ENCODE data around the gene CYB561D1. TPM values are rescaled to one million over a fixed set of nuclear protein-coding genes. Genes with fewer than 3 reads are reported as not detected.

Gene CYB561D1
- total RNA-seq, 1 donor from 2014 or later = 7.8 TPM

GRCh38 chr1:109454497-109455133 is 39.3 kb upstream of the CYB561D1 start:
- Mint-ChIP-seq H3K4me1 (ENCODE audit: unreplicated experiment) (no peaks in the 10 kb centered on the region), H3K4me3 (ENCODE audit: unreplicated experiment) (no peak overlapping the region)
- no peak for TF ChIP-seq CTCF (IDR thresholded peaks at IDR 0.05; ENCODE audit: unreplicated experiment)

GRCh38 chr1:109457819-109458218 is 36.1 kb upstream of the CYB561D1 start:
- Mint-ChIP-seq H3K27ac (ENCODE audit: unreplicated experiment) (no peak overlapping the region), H3K4me3 (ENCODE audit: unreplicated experiment) (no peak overlapping the region), H3K4me1 (ENCODE audit: unreplicated experiment) (no peaks in the 10 kb centered on the region), H3K27me3 (ENCODE audit: unreplicated experiment) (no peaks in the 10 kb centered on the region), H3K9me3 (ENCODE audit: unreplicated experiment) (no peaks in the 10 kb centered on the region), H3K36me3 (ENCODE audit: low read depth, unreplicated experiment) (no peaks in the 10 kb centered on the region)
- TF ChIP-seq CTCF (IDR thresholded peaks at IDR 0.05; ENCODE audit: unreplicated experiment) = no peak
- no peak for DNase-seq (ENCODE audit: low spot score)

More at GRCh38 chr1:109454497-109455133, 39.3 kb upstream of the CYB561D1 start:
- H3K36me3 Mint-ChIP-seq (ENCODE audit: low read depth, unreplicated experiment) = no peaks in the 10 kb centered on the region
- no peak overlapping the region for H3K27ac Mint-ChIP-seq (ENCODE audit: unreplicated experiment)
- peaks cover 4% of the 10 kb centered on the region for H3K9me3 Mint-ChIP-seq (ENCODE audit: unreplicated experiment)
- DNase-seq (ENCODE audit: low spot score) = no peak
- peaks cover 1% of the 10 kb centered on the region for H3K27me3 Mint-ChIP-seq (ENCODE audit: unreplicated experiment)

GRCh38 chr1:109466125-109466451 is 27.8 kb upstream of the CYB561D1 start:
- Mint-ChIP-seq H3K27ac (ENCODE audit: unreplicated experiment) (no peak overlapping the region), H3K4me1 (ENCODE audit: unreplicated experiment) (peaks cover 2% of the 10 kb centered on the region)

GRCh38 chr1:109466452-109467300 is 27.2 kb upstream of the CYB561D1 start, which contains the start of gene SYPL2:
SYPL2 (plus strand) TSS chr1:109466546; CDS start chr1:109466844, 298 bp downstream.
- Mint-ChIP-seq H3K36me3 (ENCODE audit: low read depth, unreplicated experiment) (no peaks in the 10 kb centered on the region), H3K27ac (ENCODE audit: unreplicated experiment) (no peak within 1 kb of the TSS), H3K9me3 (ENCODE audit: unreplicated experiment) (no peaks in the 10 kb centered on the region), H3K27me3 (ENCODE audit: unreplicated experiment) (peaks cover 11% of the 10 kb centered on the region), H3K4me1 (ENCODE audit: unreplicated experiment) (peaks cover 2% of the 10 kb centered on the region), H3K4me3 (ENCODE audit: unreplicated experiment) (peak within 1 kb of the TSS; percentile 87)
- DNase-seq (ENCODE audit: low spot score) = peak; percentile 35
- no peak for TF ChIP-seq CTCF (IDR thresholded peaks at IDR 0.05; ENCODE audit: unreplicated experiment)

More at GRCh38 chr1:109466125-109466451, 27.8 kb upstream of the CYB561D1 start:
- H3K36me3 Mint-ChIP-seq (ENCODE audit: low read depth, unreplicated experiment) = no peaks in the 10 kb centered on the region
- no peak for TF ChIP-seq CTCF (IDR thresholded peaks at IDR 0.05; ENCODE audit: unreplicated experiment)
- peaks cover 11% of the 10 kb centered on the region for H3K27me3 Mint-ChIP-seq (ENCODE audit: unreplicated experiment)
- H3K9me3 Mint-ChIP-seq (ENCODE audit: unreplicated experiment) = no peaks in the 10 kb centered on the region
- H3K4me3 Mint-ChIP-seq (ENCODE audit: unreplicated experiment) = peak overlapping the region; percentile 87
- DNase-seq (ENCODE audit: low spot score) = no peak
